ENCODE measurements around the gene RPL36A. TPM values are rescaled to one million over a fixed set of nuclear protein-coding genes. Genes with fewer than 3 reads are reported as not detected.

The RPL36A gene
- total and polyA plus RNA-seq, 2 of the 13 experiments (the other 11 are each of a cell fraction or from before 2014, with no cell fraction given) = 1,152 to 1,716 TPM

DNA sequence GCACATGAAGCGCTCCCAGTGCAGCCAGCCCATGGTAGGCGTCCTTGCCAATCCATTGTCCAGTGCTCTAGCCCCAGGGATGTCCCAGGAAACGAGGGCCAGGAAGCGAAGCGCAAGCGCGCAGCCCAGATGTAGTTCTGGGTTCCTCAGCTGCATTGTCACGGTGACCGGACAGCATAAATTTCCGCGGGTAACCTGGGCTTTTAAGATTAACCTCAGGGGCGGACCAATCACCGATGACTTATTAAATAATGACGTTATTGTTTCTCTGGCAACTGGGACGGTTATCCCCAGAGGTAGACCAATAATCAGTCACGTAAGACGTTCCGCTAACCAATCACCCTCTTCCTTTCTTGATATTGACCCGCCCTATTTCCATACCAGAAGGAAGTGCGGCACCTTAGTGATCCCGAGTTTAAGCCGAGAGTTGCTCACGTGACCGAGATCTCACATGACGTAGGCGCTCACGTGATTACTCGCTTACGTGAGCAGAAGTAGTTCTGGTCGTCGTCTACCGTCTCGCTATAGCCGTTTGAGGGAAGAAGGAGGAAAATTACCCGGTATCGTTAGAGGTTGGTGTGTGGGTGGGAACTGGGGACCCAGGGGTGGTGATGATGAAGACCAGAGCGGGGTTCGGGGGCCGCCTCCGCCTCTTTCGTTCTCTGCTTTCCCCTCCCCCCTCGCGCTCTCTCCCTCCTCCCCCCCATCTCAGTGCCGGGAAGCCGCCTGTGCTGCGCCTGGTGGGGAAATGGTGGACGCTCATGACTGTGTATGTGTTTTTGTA, 17.1 kb downstream of the RPL36A start, which contains the start of the genes GLA and HNRNPH2 (continued):
- TF ChIP-seq, protein P1, sequence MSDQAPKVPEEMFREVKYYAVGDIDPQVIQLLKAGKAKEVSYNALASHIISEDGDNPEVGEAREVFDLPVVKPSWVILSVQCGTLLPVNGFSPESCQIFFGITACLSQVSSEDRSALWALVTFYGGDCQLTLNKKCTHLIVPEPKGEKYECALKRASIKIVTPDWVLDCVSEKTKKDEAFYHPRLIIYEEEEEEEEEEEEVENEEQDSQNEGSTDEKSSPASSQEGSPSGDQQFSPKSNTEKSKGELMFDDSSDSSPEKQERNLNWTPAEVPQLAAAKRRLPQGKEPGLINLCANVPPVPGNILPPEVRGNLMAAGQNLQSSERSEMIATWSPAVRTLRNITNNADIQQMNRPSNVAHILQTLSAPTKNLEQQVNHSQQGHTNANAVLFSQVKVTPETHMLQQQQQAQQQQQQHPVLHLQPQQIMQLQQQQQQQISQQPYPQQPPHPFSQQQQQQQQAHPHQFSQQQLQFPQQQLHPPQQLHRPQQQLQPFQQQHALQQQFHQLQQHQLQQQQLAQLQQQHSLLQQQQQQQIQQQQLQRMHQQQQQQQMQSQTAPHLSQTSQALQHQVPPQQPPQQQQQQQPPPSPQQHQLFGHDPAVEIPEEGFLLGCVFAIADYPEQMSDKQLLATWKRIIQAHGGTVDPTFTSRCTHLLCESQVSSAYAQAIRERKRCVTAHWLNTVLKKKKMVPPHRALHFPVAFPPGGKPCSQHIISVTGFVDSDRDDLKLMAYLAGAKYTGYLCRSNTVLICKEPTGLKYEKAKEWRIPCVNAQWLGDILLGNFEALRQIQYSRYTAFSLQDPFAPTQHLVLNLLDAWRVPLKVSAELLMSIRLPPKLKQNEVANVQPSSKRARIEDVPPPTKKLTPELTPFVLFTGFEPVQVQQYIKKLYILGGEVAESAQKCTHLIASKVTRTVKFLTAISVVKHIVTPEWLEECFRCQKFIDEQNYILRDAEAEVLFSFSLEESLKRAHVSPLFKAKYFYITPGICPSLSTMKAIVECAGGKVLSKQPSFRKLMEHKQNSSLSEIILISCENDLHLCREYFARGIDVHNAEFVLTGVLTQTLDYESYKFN (CRISPR knock-in tag; conservative IDR thresholded peaks at IDR 0.05) = 0 out of 2 replicates have a peak, but pooled peaks have one; percentile 13
- TF ChIP-seq, protein P2, sequence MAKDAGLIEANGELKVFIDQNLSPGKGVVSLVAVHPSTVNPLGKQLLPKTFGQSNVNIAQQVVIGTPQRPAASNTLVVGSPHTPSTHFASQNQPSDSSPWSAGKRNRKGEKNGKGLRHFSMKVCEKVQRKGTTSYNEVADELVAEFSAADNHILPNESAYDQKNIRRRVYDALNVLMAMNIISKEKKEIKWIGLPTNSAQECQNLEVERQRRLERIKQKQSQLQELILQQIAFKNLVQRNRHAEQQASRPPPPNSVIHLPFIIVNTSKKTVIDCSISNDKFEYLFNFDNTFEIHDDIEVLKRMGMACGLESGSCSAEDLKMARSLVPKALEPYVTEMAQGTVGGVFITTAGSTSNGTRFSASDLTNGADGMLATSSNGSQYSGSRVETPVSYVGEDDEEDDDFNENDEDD (CRISPR knock-in tag; IDR thresholded peaks at IDR 0.05; ENCODE audit: borderline replicate concordance) = 0 out of 2 replicates have a peak, but pooled peaks have one; percentile 30
- TF ChIP-seq FOXK2 (IDR thresholded peaks at IDR 0.05) (0 out of 2 replicates have a peak, but pooled peaks have one; percentile 43), IKZF4 (CRISPR knock-in tag; IDR thresholded peaks at IDR 0.05; ENCODE audit: borderline replicate concordance, low read depth, not compliant biosample characterization) (no peak), CBFB (CRISPR knock-in tag; IDR thresholded peaks at IDR 0.05) (no peak), ATM (IDR thresholded peaks at IDR 0.05; ENCODE audit: borderline replicate concordance) (no peak), ZSCAN30 (CRISPR knock-in tag; IDR thresholded peaks at IDR 0.05) (no peak), SPEN (CRISPR knock-in tag; IDR thresholded peaks at IDR 0.05; ENCODE audit: low read depth) (peak; percentile 82), RFX5 (IDR thresholded peaks at IDR 0.05; ENCODE audit: low read depth, low read length) (peak; percentile 95), ZNF331 (CRISPR knock-in tag; IDR thresholded peaks at IDR 0.05) (peak; percentile 20; the same call in 1 of the 2 replicates), KMT2A (CRISPR knock-in tag; IDR thresholded peaks at IDR 0.05) (0 out of 2 replicates have a peak, but pooled peaks have one; percentile 14), MTF1 (CRISPR knock-in tag; IDR thresholded peaks at IDR 0.05) (no peak)
- TF ChIP-seq, protein P3, sequence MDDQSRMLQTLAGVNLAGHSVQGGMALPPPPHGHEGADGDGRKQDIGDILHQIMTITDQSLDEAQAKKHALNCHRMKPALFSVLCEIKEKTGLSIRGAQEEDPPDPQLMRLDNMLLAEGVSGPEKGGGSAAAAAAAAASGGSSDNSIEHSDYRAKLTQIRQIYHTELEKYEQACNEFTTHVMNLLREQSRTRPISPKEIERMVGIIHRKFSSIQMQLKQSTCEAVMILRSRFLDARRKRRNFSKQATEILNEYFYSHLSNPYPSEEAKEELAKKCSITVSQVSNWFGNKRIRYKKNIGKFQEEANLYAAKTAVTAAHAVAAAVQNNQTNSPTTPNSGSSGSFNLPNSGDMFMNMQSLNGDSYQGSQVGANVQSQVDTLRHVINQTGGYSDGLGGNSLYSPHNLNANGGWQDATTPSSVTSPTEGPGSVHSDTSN (CRISPR knock-in tag; IDR thresholded peaks at IDR 0.05; ENCODE audit: borderline replicate concordance) = no peak
- TF ChIP-seq, protein P4, sequence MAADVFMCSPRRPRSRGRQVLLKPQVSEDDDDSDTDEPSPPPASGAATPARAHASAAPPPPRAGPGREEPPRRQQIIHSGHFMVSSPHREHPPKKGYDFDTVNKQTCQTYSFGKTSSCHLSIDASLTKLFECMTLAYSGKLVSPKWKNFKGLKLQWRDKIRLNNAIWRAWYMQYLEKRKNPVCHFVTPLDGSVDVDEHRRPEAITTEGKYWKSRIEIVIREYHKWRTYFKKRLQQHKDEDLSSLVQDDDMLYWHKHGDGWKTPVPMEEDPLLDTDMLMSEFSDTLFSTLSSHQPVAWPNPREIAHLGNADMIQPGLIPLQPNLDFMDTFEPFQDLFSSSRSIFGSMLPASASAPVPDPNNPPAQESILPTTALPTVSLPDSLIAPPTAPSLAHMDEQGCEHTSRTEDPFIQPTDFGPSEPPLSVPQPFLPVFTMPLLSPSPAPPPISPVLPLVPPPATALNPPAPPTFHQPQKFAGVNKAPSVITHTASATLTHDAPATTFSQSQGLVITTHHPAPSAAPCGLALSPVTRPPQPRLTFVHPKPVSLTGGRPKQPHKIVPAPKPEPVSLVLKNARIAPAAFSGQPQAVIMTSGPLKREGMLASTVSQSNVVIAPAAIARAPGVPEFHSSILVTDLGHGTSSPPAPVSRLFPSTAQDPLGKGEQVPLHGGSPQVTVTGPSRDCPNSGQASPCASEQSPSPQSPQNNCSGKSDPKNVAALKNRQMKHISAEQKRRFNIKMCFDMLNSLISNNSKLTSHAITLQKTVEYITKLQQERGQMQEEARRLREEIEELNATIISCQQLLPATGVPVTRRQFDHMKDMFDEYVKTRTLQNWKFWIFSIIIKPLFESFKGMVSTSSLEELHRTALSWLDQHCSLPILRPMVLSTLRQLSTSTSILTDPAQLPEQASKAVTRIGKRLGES (CRISPR knock-in tag; IDR thresholded peaks at IDR 0.05; ENCODE audit: borderline replicate concordance) = no peak
- TF ChIP-seq, protein P5, sequence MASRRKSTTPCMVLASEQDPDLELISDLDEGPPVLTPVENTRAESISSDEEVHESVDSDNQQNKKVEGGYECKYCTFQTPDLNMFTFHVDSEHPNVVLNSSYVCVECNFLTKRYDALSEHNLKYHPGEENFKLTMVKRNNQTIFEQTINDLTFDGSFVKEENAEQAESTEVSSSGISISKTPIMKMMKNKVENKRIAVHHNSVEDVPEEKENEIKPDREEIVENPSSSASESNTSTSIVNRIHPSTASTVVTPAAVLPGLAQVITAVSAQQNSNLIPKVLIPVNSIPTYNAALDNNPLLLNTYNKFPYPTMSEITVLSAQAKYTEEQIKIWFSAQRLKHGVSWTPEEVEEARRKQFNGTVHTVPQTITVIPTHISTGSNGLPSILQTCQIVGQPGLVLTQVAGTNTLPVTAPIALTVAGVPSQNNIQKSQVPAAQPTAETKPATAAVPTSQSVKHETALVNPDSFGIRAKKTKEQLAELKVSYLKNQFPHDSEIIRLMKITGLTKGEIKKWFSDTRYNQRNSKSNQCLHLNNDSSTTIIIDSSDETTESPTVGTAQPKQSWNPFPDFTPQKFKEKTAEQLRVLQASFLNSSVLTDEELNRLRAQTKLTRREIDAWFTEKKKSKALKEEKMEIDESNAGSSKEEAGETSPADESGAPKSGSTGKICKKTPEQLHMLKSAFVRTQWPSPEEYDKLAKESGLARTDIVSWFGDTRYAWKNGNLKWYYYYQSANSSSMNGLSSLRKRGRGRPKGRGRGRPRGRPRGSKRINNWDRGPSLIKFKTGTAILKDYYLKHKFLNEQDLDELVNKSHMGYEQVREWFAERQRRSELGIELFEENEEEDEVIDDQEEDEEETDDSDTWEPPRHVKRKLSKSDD (CRISPR knock-in tag; IDR thresholded peaks at IDR 0.05; ENCODE audit: low read depth) = 0 out of 2 replicates have a peak, but pooled peaks have one; percentile 43
